KMS-11 (cell line): Measurements from ENCODE around the gene FNBP1L.

ENCODE experiments used
- H2AFZ ChIP-seq: fragments of 200-600 bp; sonication (generic); 2 replicates; pipeline ENCODE4 v1.6.1; 2016; ENCODE audit warnings: antibody characterized with exemption, mixed run types, low read depth
- H3K27ac ChIP-seq: fragments of 200-600 bp; sonication (generic); 2 replicates; pipeline ENCODE4 v1.6.1; 2016; ENCODE audit warnings: mild to moderate bottlenecking, mixed run types
- H3K27me3 ChIP-seq: fragments of 200-600 bp; sonication (generic); 2 replicates; pipeline ENCODE4 v1.6.1; 2017; ENCODE audit warnings: mild to moderate bottlenecking, low read depth, mixed run types, moderate library complexity; ENCODE audit not compliant: insufficient read depth
- H3K36me3 ChIP-seq: fragments of 200-600 bp; sonication (generic); 2 replicates; pipeline ENCODE4 v1.6.1; 2017; ENCODE audit warnings: mild to moderate bottlenecking, mixed run types; ENCODE audit not compliant: insufficient read depth
- H3K4me1 ChIP-seq: fragments of 200-600 bp; sonication (generic); 2 replicates; pipeline ENCODE4 v1.6.1; 2016; ENCODE audit warnings: mild to moderate bottlenecking, low read depth, mixed run types; ENCODE audit not compliant: poor library complexity, severe bottlenecking
- H3K4me2 ChIP-seq: fragments of 200-600 bp; sonication (generic); 2 replicates; pipeline ENCODE4 v1.7.0; 2016; ENCODE audit warnings: mild to moderate bottlenecking, mixed run types
- H3K4me3 ChIP-seq: fragments of 200-600 bp; sonication (generic); IDR thresholded peaks from 2 replicates; pipeline ENCODE4 v1.6.1; 2017; ENCODE audit warnings: low read depth, low read length, mixed read lengths; ENCODE audit not compliant: insufficient read depth
- H3K79me2 ChIP-seq: fragments of 200-600 bp; sonication (generic); 2 replicates; pipeline ENCODE4 v1.6.1; 2016; ENCODE audit warnings: low read depth, mixed run types; ENCODE audit not compliant: insufficient read depth
- H3K9ac ChIP-seq: fragments of 200-600 bp; sonication (generic); 2 replicates; pipeline ENCODE4 v1.6.1; 2016; ENCODE audit warnings: mild to moderate bottlenecking, mixed run types
- H4K20me1 ChIP-seq: fragments of 200-600 bp; sonication (generic); 2 replicates; pipeline ENCODE4 v1.6.1; 2016; ENCODE audit warnings: mild to moderate bottlenecking, mixed run types; ENCODE audit not compliant: insufficient read depth
- CTCF ChIP-seq: fragments of 200-600 bp; sonication (generic); conservative IDR thresholded peaks from 2 replicates; pipeline ENCODE4 v1.6.1; 2017; ENCODE audit warnings: low read depth, mild to moderate bottlenecking, antibody characterized with exemption, low read length, moderate library complexity, mixed read lengths

Gene FNBP1L

DNA sequence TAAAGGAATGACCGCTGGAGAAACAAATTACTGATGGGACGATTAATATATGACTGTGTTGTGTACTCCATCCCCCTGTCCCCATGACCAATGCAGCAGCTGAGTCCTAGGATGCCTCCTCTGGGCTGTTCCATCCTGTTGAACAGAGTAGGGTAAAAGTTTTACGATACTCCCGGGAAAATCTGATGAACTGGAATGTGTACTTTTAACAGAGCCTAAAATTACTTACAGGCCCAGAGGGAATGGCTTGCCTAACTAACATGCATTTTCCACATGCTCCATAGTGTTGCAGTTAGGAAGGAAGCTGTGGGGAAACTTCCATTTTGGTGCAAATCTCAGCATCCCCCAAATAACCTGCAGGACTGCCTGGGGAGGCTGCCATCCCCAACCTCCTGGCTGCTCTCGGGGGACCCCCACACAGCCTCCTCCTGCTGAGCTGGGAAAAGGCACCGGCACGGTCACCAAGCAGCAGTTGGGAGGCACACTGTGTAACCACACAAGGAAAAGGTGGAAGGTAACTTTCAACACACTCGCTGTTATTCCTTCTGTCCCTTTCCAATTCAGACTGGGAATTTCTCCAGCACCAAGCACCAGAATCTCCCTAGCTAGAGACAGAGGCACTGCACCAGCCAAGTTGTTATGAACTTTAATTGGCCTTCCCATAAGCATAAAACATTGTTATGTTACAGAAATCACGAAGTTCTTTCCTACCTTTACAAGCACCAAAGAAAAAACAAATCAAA, 136.5 kb downstream of the FNBP1L start:
- no peaks in the 10 kb centered on the region for H3K4me1 ChIP-seq
- H3K4me3 ChIP-seq, result no peak overlapping the region
- H2AFZ ChIP-seq, result no peak overlapping the region
- H3K27me3 ChIP-seq, result no peaks in the 10 kb centered on the region
- no peaks in the 10 kb centered on the region for H3K79me2 ChIP-seq
- H3K27ac ChIP-seq, result no peak overlapping the region
- no peaks in the 10 kb centered on the region for H4K20me1 ChIP-seq
- no peak overlapping the region for H3K4me2 ChIP-seq
- TF ChIP-seq CTCF, result no peak
- no peak overlapping the region for H3K9ac ChIP-seq
- no peaks in the 10 kb centered on the region for H3K36me3 ChIP-seq

GRCh38 chr1:93585059-93585966, 137.4 kb downstream of the FNBP1L start:
- Histone ChIP-seq H2AFZ (no peak overlapping the region), H3K4me1 (no peaks in the 10 kb centered on the region), H4K20me1 (no peaks in the 10 kb centered on the region), H3K9ac (no peak overlapping the region), H3K27me3 (no peaks in the 10 kb centered on the region), H3K79me2 (no peaks in the 10 kb centered on the region), H3K27ac (no peak overlapping the region), H3K4me2 (no peak overlapping the region), H3K36me3 (no peaks in the 10 kb centered on the region), H3K4me3 (no peak overlapping the region)
- TF ChIP-seq CTCF, result no peak

- TF ChIP-seq CTCF, result no peak
- no peaks in the 10 kb centered on the region for H3K79me2 ChIP-seq
- no peak overlapping the region for H3K4me2 ChIP-seq
- H3K9ac ChIP-seq, result no peak overlapping the region
- no peaks in the 10 kb centered on the region for H3K27me3 ChIP-seq
- no peak overlapping the region for H3K27ac ChIP-seq
- no peaks in the 10 kb centered on the region for H4K20me1 ChIP-seq
- H3K4me1 ChIP-seq, result no peaks in the 10 kb centered on the region
- no peak overlapping the region for H2AFZ ChIP-seq
- no peaks in the 10 kb centered on the region for H3K36me3 ChIP-seq
- no peak overlapping the region for H3K4me3 ChIP-seq
Measured at GRCh38 chr1:93587354-93587753, 139.4 kb downstream of the FNBP1L start.

DNA sequence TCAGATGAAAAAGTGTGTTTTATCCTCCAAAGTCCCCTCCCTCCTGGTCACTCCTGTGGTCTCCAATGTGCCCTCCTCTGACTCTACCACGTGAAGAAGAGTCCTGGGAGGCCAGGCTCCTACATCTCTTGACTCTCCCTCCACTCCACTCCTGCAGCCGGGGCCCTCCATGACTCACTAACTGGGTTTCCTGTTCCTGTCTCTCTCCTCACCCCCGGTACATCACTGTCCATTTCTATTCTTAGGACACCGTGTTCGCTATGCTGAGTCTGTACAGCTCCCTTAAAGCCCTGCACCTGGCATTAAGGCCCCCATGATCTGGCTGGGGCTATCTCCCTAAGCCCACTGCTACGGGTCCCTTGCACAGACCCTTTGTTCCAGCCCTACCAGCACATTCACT, 140.3 kb downstream of the FNBP1L start:
- Histone ChIP-seq H3K36me3 (no peaks in the 10 kb centered on the region), H3K4me1 (no peaks in the 10 kb centered on the region), H3K79me2 (no peaks in the 10 kb centered on the region)

More for the DNA sequence above, 140.3 kb downstream of the FNBP1L start:
- no peaks in the 10 kb centered on the region for H4K20me1 ChIP-seq
- no peaks in the 10 kb centered on the region for H3K27me3 ChIP-seq
- H2AFZ ChIP-seq, result no peak overlapping the region
- no peak overlapping the region for H3K27ac ChIP-seq
- no peak for TF ChIP-seq CTCF
- no peak overlapping the region for H3K9ac ChIP-seq
- H3K4me2 ChIP-seq, result no peak overlapping the region
- no peak overlapping the region for H3K4me3 ChIP-seq
